Keratinocyte (primary cell): Measurements from ENCODE around the gene NINJ2.

ENCODE experiments used
- EZH2 ChIP-seq: IDR thresholded peaks from one replicate; pipeline ENCODE4 v1.6.1; 2012; ENCODE audit warnings: inconsistent platforms, mild to moderate bottlenecking, low read length, moderate library complexity
- TF ChIP-seq, protein P1 (sequence below), 3 experiments: IDR thresholded peaks in 1 of 3; conservative IDR thresholded peaks in 1 of 3; optimal IDR thresholded peaks in 1 of 3; 2 replicates in 2 of 3; 3 replicates in 1 of 3; pipeline versions ENCODE3 to v1.5.1; 2011; ENCODE audit warnings: low read length in 3 of 3, mild to moderate bottlenecking in 3 of 3, moderate library complexity in 2 of 3, control low read depth in 1 of 3, inconsistent platforms in 1 of 3; ENCODE audit not compliant: insufficient read depth in 2 of 3; ENCODE audit errors: extremely low read depth in 1 of 3

DNA sequence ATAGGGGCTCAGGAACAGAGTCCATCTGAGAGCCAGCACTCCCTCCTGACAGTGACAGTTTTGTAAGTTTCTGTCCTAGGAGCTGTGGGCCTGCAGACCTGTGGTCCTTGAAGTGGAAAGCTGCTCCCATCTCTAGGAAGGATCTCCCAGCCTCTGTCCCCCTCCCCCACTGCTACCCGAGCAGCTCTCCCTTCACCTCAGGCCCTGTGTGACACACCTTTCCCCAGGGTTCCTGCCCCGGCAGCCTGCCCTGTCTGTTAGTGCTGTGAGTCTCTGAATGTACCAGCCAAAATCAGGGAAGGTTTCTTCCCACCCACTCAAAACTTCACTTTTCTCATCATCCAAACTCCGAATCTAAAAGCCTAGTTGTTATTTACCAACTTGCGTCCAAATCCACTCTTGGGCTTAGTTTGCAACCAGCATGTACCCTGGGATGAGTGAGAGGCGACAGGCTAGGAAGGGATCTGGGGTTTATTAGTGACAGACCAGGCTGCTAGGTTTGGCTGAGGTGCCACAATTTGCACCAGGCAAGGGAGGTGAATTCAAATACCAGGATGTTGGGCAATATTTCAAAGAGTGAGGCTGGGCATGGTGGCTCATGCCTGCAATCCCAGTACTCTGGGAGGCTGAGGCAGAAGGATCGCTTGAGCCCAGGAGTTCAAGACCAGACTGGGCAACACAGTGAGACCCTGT is 39.9 kb downstream of the NINJ2 start:
- TF ChIP-seq EZH2: no peak
- TF ChIP-seq, protein P1, sequence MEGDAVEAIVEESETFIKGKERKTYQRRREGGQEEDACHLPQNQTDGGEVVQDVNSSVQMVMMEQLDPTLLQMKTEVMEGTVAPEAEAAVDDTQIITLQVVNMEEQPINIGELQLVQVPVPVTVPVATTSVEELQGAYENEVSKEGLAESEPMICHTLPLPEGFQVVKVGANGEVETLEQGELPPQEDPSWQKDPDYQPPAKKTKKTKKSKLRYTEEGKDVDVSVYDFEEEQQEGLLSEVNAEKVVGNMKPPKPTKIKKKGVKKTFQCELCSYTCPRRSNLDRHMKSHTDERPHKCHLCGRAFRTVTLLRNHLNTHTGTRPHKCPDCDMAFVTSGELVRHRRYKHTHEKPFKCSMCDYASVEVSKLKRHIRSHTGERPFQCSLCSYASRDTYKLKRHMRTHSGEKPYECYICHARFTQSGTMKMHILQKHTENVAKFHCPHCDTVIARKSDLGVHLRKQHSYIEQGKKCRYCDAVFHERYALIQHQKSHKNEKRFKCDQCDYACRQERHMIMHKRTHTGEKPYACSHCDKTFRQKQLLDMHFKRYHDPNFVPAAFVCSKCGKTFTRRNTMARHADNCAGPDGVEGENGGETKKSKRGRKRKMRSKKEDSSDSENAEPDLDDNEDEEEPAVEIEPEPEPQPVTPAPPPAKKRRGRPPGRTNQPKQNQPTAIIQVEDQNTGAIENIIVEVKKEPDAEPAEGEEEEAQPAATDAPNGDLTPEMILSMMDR (optimal IDR thresholded peaks at IDR 0.05 in 1 of 3, IDR thresholded peaks at IDR 0.05 in 1 of 3, conservative IDR thresholded peaks at IDR 0.05 in 1 of 3; ENCODE audit: extremely low read depth in 1 of 3, insufficient read depth in 2 of 3, low read length in 3 of 3): no peak
